Sigmoid colon (tissue), 7 donors: Measurements from ENCODE around the gene ACTL8. TPM values are rescaled to one million over a fixed set of nuclear protein-coding genes. Genes with fewer than 3 reads are reported as not detected.

Experiments
- DNase-seq: peaks from one replicate; pipeline ENCODE4 v3.0.0-alpha.2; 2019
- H3K27ac ChIP-seq, 4 donors: fragments of 200-600 bp; sonication (generic); one replicate each; pipeline ENCODE4 v1.5.1; 2016 to 2019; ENCODE audit warnings: mild to moderate bottlenecking in 1 of 4
- H3K27me3 ChIP-seq, 3 donors: fragments of 200-600 bp; sonication (generic); one replicate each; pipeline ENCODE4 v1.5.1; 2019; ENCODE audit warnings: mild to moderate bottlenecking in 1 of 3
- H3K36me3 ChIP-seq, 4 donors: fragments of 200-600 bp; sonication (generic); one replicate each; pipeline ENCODE4 v1.5.1; 2016 to 2019
- H3K4me1 ChIP-seq, 4 donors: fragments of 200-600 bp; sonication (generic); one replicate each; pipeline ENCODE4 v1.5.1; 2017 to 2019
- H3K4me3 ChIP-seq, 4 donors: fragments of 200-600 bp; sonication (generic); one replicate each; pipeline ENCODE4 v1.5.1; 2017 to 2019; ENCODE audit warnings: mild to moderate bottlenecking in 2 of 4, moderate library complexity in 1 of 4
- H3K9me3 ChIP-seq, 4 donors: fragments of 200-600 bp in 3 of 4; sonication (generic) in 3 of 4; one replicate each; pipeline versions ENCODE4 v1.5.1 to v1.6.1; 2013 to 2019
- CTCF ChIP-seq, 4 experiments: fragments of 450-650 bp in 3 of 4; fragments of 200-600 bp in 1 of 4; IDR thresholded peaks; one replicate each; pipeline ENCODE4 v1.5.1; 2016 to 2019; ENCODE audit warnings: antibody characterized with exemption in 4 of 4, mild to moderate bottlenecking in 3 of 4, moderate library complexity in 2 of 4
- EP300 ChIP-seq, 4 donors: sonication (generic); formaldehyde crosslinking; IDR thresholded peaks; one replicate each; pipeline ENCODE4 v1.6.1; 2017; ENCODE audit warnings: antibody characterized with exemption in 4 of 4
- POLR2A ChIP-seq, 2 donors: fragments of 450-650 bp; IDR thresholded peaks; one replicate each; pipeline ENCODE4 v1.6.1; 2016; ENCODE audit warnings: antibody characterized with exemption in 2 of 2, mild to moderate bottlenecking in 2 of 2, moderate library complexity in 2 of 2
- POLR2AphosphoS5 ChIP-seq, 4 donors: sonication (generic); formaldehyde crosslinking; IDR thresholded peaks; one replicate each; pipeline ENCODE4 v1.6.1; 2017; ENCODE audit warnings: antibody characterized with exemption in 4 of 4
- WGBS, 2 donors: extraction: QIAGEN DNeasy Blood & Tissue Kit; methylation state at CpG; one replicate each; pipeline ENCODE4 v1.1.7; 2013; 5-methylcytosine and 5-hydroxymethylcytosine counted together
- intact Hi-C: fragments of 100-400 bp; cut with DNase I; formaldehyde crosslinking; loops from one replicate; pipeline ENCODE4 v1.15.1; 2023
- polyA plus RNA-seq, 3 donors: library from polyadenylated mRNA; stranded (reverse); fragments of 200-250 nt; gene quantifications; one replicate each; pipeline ENCODE4 v1.2.3, GENCODE V29; 2013
- total RNA-seq, 4 donors: library from RNA; depleted of rRNA; stranded (reverse); fragments of >200 nt; gene quantifications; one replicate each; pipeline ENCODE4 v1.1.0, GENCODE V29; 2016
- donor health status: healthy with polysubstance abuse.
- donor health status: Bipolar disorder and iron deficiency.
- donor health status: healthy.

ACTL8 gene
- total and polyA plus RNA-seq, 7 donors, result 0.63 TPM; not detected in 6

- Histone ChIP-seq H3K36me3 (no peaks in the 10 kb centered on the region), H3K4me1 (peaks cover 0 to 20% (median 3%) of the 10 kb centered on the region in 4 donors), H3K9me3 (peaks cover 9 to 14% (median 12%) of the 10 kb centered on the region in 4 donors), H3K4me3 (no peak overlapping the region), H3K27me3 (peaks cover 0 to 11% (median 2%) of the 10 kb centered on the region in 3 donors), H3K27ac (no peak overlapping the region)
- intact Hi-C loops, result no loop called here
- DNase-seq, result no peak
- TF ChIP-seq POLR2A (IDR thresholded peaks at IDR 0.05), result no peak
- no peak for TF ChIP-seq EP300 (IDR thresholded peaks at IDR 0.05)
- no peak for TF ChIP-seq POLR2AphosphoS5 (IDR thresholded peaks at IDR 0.05)
- WGBS, 2 donors, result 71 to 82% methylated on average over 11 of the region's 11 CpGs
Measured at GRCh38 chr1:17762313-17762712, 7.2 kb downstream of the ACTL8 start.

GRCh38 chr1:17763417-17763816 lies 8.3 kb downstream of the ACTL8 start:
- peaks cover 8 to 13% (median 10%) of the 10 kb centered on the region in 4 donors for H3K9me3 ChIP-seq
- no peak for TF ChIP-seq EP300 (IDR thresholded peaks at IDR 0.05)
- no peak for TF ChIP-seq POLR2AphosphoS5 (IDR thresholded peaks at IDR 0.05)
- TF ChIP-seq POLR2A (IDR thresholded peaks at IDR 0.05), result no peak
- TF ChIP-seq CTCF (IDR thresholded peaks at IDR 0.05), result no peak
- no peaks in the 10 kb centered on the region for H3K36me3 ChIP-seq
- H3K4me3 ChIP-seq, result no peak overlapping the region
- no peak for DNase-seq
- intact Hi-C loops, result no loop called here
- 62 to 64% methylated on average over 8 of the region's 8 CpGs for WGBS, 2 donors
- peaks cover 0 to 21% (median 3%) of the 10 kb centered on the region in 4 donors for H3K4me1 ChIP-seq
- H3K27ac ChIP-seq, result no peak overlapping the region
- peaks cover 0 to 11% (median 2%) of the 10 kb centered on the region in 3 donors for H3K27me3 ChIP-seq

GRCh38 chr1:17763995-17764394 lies 8.9 kb downstream of the ACTL8 start:
- Histone ChIP-seq H3K36me3 (no peaks in the 10 kb centered on the region), H3K4me1 (peaks cover 0 to 26% (median 5%) of the 10 kb centered on the region in 4 donors), H3K27ac (no peak overlapping the region), H3K9me3 (peaks cover 5 to 10% (median 9%) of the 10 kb centered on the region in 4 donors), H3K4me3 (no peak overlapping the region), H3K27me3 (peaks cover 0 to 11% (median 2%) of the 10 kb centered on the region in 3 donors)
- no peak for DNase-seq
- intact Hi-C loops, result no loop called here
- TF ChIP-seq POLR2A (IDR thresholded peaks at IDR 0.05), result no peak
- no peak for TF ChIP-seq POLR2AphosphoS5 (IDR thresholded peaks at IDR 0.05)
- TF ChIP-seq CTCF (IDR thresholded peaks at IDR 0.05), result no peak
- TF ChIP-seq EP300 (IDR thresholded peaks at IDR 0.05), result no peak
- 88 to 89% methylated on average over 5 of the region's 5 CpGs for WGBS, 2 donors

- H3K27ac ChIP-seq, result no peak overlapping the region
- intact Hi-C loops, result no loop called here
- peaks cover 0 to 26% (median 5%) of the 10 kb centered on the region in 4 donors for H3K4me1 ChIP-seq
- 78 to 80% methylated on average over 10 of the region's 10 CpGs for WGBS, 2 donors
- peaks cover 0 to 11% (median 2%) of the 10 kb centered on the region in 3 donors for H3K27me3 ChIP-seq
- DNase-seq, result no peak
- H3K9me3 ChIP-seq, result peaks cover 0 to 5% (median 3%) of the 10 kb centered on the region in 4 donors
- H3K4me3 ChIP-seq, result no peak overlapping the region
- H3K36me3 ChIP-seq, result no peaks in the 10 kb centered on the region
- no peak for TF ChIP-seq CTCF (IDR thresholded peaks at IDR 0.05)
- no peak for TF ChIP-seq POLR2AphosphoS5 (IDR thresholded peaks at IDR 0.05)
- TF ChIP-seq EP300 (IDR thresholded peaks at IDR 0.05), result no peak
- no peak for TF ChIP-seq POLR2A (IDR thresholded peaks at IDR 0.05)
Measured at GRCh38 chr1:17764591-17764990, 9.5 kb downstream of the ACTL8 start.

GRCh38 chr1:17765444-17766411 lies 10.6 kb downstream of the ACTL8 start:
- WGBS, 2 donors, result 57 to 68% methylated on average over 16 of the region's 16 CpGs
- H3K4me1 ChIP-seq, result peaks cover 0 to 26% (median 5%) of the 10 kb centered on the region in 4 donors
- intact Hi-C loops, result no loop called here
- DNase-seq, result no peak
- no peak overlapping the region for H3K27ac ChIP-seq
- H3K36me3 ChIP-seq, result no peaks in the 10 kb centered on the region
- H3K9me3 ChIP-seq, result no peaks in the 10 kb centered on the region
- H3K4me3 ChIP-seq, result no peak overlapping the region
- TF ChIP-seq POLR2AphosphoS5 (IDR thresholded peaks at IDR 0.05) (peak in 1 of 4 donors; percentile 36), EP300 (IDR thresholded peaks at IDR 0.05) (no peak)
- H3K27me3 ChIP-seq, result peaks cover 0 to 11% (median 2%) of the 10 kb centered on the region in 3 donors
